Fibroblast of lung (primary cell): Measurements from ENCODE around the gene TOX3.

Experiments used
- CTCF ChIP-seq, 2 donors: IDR thresholded peaks in 1 of 2; conservative IDR thresholded peaks in 1 of 2; 1 replicate in 1 of 2; 2 replicates in 1 of 2; pipeline ENCODE4 v1.5.1; 2011 to 2012; ENCODE audit warnings: low read length in 2 of 2, control low read depth in 1 of 2, inconsistent platforms in 1 of 2, low read depth in 1 of 2, mild to moderate bottlenecking in 1 of 2
- EZH2 ChIP-seq: IDR thresholded peaks from 2 replicates; pipeline ENCODE4 v1.5.1; 2012; ENCODE audit warnings: low read length, control low read depth, mild to moderate bottlenecking; ENCODE audit errors: missing control alignments

GRCh38 chr16:52450241-52450640 is 96.7 kb downstream of the TOX3 start:
- TF ChIP-seq CTCF (conservative IDR thresholded peaks at IDR 0.05 in 1 of 2, IDR thresholded peaks at IDR 0.05 in 1 of 2; ENCODE audit: low read depth in 1 of 2, low read length in 2 of 2) (no peak), EZH2 (no peak)
